Measurements from ENCODE around the gene DCC.

Gene DCC

GRCh38 chr18:53319628-53320027 lies 979.6 kb downstream of the DCC start:
- DNase-seq (ENCODE audit: extremely low spot score) = no peak
- POLR2A ChIA-PET = no interaction called here
- TF ChIP-seq CTCF (IDR thresholded peaks at IDR 0.05; ENCODE audit: control extremely low read depth, extremely low read depth, low read depth, missing control alignments) = no peak
- CTCF ChIA-PET = no interaction called here

GRCh38 chr18:53322163-53322562 lies 982.2 kb downstream of the DCC start:
- POLR2A ChIA-PET = no interaction called here
- CTCF ChIA-PET = interaction anchor here (2.2 kb wide), 1 partner anchor 9 kb away, joined by 10 read pairs; no protein-coding TSS in a partner anchor
- DNase-seq (ENCODE audit: extremely low spot score) = no peak
- no peak for TF ChIP-seq CTCF (IDR thresholded peaks at IDR 0.05; ENCODE audit: control extremely low read depth, extremely low read depth, low read depth, missing control alignments)

- ChIA-PET POLR2A (no interaction called here), CTCF (no interaction called here)
These were observed 984.4 kb downstream of the DCC start for GRCh38 chr18:53324353-53324752.

GRCh38 chr18:53360501-53361443 lies 1020.8 kb downstream of the DCC start:
- DNase-seq (ENCODE audit: extremely low spot score) = no peak
- ChIA-PET CTCF (no interaction called here), POLR2A (no interaction called here)
- TF ChIP-seq CTCF (IDR thresholded peaks at IDR 0.05; ENCODE audit: control extremely low read depth, extremely low read depth, low read depth, missing control alignments) = no peak

More at GRCh38 chr18:53324353-53324752, 984.4 kb downstream of the DCC start:
- no peak for TF ChIP-seq CTCF (IDR thresholded peaks at IDR 0.05; ENCODE audit: control extremely low read depth, extremely low read depth, low read depth, missing control alignments)
- DNase-seq (ENCODE audit: extremely low spot score) = no peak

DNA sequence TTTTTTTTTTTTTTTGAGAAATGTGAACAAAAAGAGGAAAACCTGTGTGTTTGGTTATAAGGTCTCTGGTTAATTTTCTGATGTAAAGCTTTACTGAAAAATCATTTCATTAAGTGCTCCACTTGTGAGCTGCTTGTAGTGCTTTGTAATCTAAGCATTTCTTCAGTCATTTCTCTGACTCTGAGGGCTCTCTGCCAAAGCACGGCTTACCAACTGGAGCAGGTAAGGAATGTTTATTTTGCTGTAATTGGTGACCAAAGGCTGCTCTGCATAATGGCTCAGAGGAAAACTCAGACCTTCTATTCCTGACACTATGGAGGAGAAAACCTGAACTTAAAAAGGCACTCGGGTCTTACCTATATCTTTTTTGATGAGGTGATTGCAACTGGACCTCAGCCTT lies 1035.6 kb downstream of the DCC start:
- CTCF ChIA-PET = interaction anchor here (1.0 kb wide), 1 partner anchor 13 kb away, joined by 3 read pairs; no protein-coding TSS in a partner anchor
- no peak for DNase-seq (ENCODE audit: extremely low spot score)
- TF ChIP-seq CTCF (IDR thresholded peaks at IDR 0.05; ENCODE audit: control extremely low read depth, extremely low read depth, low read depth, missing control alignments) = no peak
- POLR2A ChIA-PET = no interaction called here

- CTCF ChIA-PET = interaction anchor here (0.8 to 1.9 kb wide), 6 partner anchors 10 to 1759 kb away, joined by 3 to 5 read pairs (median 4); no protein-coding TSS in a partner anchor
- peak; percentile 14 for DNase-seq (ENCODE audit: extremely low spot score)
- peak; percentile 41 for TF ChIP-seq CTCF (IDR thresholded peaks at IDR 0.05; ENCODE audit: control extremely low read depth, extremely low read depth, low read depth, missing control alignments)
- POLR2A ChIA-PET = no interaction called here
These were observed 1040.2 kb downstream of the DCC start for GRCh38 chr18:53380063-53380639.

Data from GM10248 (cell line).